ENCODE measurements around the gene CKAP5.

- TF ChIP-seq SP1 (IDR thresholded peaks at IDR 0.05): no peak
- TF ChIP-seq NFRKB (IDR thresholded peaks at IDR 0.05): no peak
- no peak for TF ChIP-seq FOXM1 (IDR thresholded peaks at IDR 0.05; ENCODE audit: borderline replicate concordance)
- TF ChIP-seq BHLHE40 (IDR thresholded peaks at IDR 0.05; ENCODE audit: borderline replicate concordance): no peak
- no peak for TF ChIP-seq ELF4 (IDR thresholded peaks at IDR 0.05)
- no peak for TF ChIP-seq CTBP1 (IDR thresholded peaks at IDR 0.05; ENCODE audit: borderline replicate concordance)
- TF ChIP-seq ZNF384 (IDR thresholded peaks at IDR 0.05): no peak
- no peak for TF ChIP-seq TARDBP (IDR thresholded peaks at IDR 0.05)
- no peak for TF ChIP-seq FOXK2 (IDR thresholded peaks at IDR 0.05)
- no peak for TF ChIP-seq ARNT (IDR thresholded peaks at IDR 0.05)
- TF ChIP-seq PKNOX1 (IDR thresholded peaks at IDR 0.05): no peak
- TF ChIP-seq FOXA1 (IDR thresholded peaks at IDR 0.05): no peak
- no peak for TF ChIP-seq SUZ12 (IDR thresholded peaks at IDR 0.05)
Measured at GRCh38 chr11:46826310-46827044, 19.6 kb downstream of the CKAP5 start.
